Activated CD8-positive, alpha-beta memory T cell treated with anti-CD3 and anti-CD28 coated beads, Interleukin-2, amount 50 U/mL, for 24 hours (primary cell): ENCODE measurements around the gene GGA1.
"Not testable (repeated sequence)": the region's sequence is repeated elsewhere in the genome, so short reads cannot be mapped to it uniquely, and the experiment has no call there.

ENCODE experiments used
- DNase-seq: peaks from one replicate; pipeline ENCODE4 v3.0.0-alpha.2; 2020; ENCODE audit errors: extremely low read depth

The GGA1 gene

DNA sequence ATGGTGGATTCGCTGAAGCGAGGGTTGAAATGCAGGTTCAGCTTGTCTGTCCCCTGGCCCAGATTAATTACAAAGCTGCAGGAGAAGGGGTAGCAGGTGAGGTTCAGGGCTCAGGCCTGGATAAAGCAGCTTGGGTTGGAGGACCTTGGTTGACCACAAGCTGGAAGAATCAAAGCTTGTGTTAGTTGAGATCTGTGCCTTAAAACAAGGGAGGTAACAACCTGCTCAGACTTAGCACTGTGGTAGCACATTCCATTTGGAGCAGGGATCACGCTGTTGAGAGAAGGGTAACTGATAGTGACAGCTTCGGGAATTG, 38.0 kb upstream of the GGA1 start:
- DNase-seq = no peak

DNA sequence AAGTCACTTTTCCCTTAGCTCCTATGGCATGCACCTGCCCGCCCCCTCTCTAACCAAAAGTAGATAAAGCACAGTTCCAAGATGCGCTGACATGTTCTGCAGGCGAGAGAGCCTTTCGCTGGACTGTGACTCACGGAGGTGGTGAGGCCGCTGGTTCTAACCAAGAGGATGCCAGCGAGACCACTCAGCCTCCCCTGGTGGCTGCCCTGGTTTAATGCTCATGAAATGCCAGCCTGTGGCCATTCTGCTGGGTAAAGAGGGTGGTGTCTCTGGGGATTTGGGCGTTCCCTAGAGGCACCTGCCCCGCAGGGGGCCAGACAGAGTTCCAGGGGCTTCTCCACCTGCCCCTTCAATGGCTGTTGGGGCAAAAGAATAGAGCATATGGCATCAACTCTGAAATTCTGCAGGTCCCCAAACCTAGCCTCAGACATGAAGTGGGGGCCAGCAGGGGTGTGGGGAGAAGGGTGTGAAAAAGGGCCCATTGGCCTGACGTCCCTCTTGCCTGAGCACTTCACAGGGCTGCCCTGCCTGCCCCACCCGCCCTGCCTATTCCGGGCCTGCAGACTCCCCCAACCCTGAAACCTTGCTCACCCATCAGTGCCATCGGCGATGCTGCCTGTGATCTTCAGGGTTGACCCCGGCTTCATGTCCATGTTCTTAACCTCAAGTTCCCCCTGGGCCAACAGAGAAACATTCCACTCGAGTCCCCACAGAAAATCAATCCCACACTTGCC, 37.2 kb upstream of the GGA1 start:
- DNase-seq = no peak

DNA sequence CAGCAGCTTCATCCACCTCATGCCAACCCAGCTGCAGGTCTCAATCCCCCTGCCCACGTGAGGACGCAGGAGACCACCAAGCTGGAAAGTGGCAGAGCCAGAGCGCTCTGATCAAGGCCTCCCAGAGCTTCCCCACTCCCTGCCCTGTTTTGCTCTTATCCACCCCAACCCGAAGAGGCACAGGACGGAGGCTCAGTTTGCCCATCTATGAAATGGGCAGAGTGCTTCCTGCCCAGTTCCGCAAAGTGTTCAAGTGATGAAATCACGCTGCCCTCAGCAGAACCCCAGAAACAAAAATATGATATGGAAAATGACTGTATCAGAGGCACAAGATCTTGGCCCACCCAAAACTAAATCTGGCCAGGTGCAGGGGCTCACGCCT, 36.7 kb upstream of the GGA1 start:
- DNase-seq = no peak

DNA sequence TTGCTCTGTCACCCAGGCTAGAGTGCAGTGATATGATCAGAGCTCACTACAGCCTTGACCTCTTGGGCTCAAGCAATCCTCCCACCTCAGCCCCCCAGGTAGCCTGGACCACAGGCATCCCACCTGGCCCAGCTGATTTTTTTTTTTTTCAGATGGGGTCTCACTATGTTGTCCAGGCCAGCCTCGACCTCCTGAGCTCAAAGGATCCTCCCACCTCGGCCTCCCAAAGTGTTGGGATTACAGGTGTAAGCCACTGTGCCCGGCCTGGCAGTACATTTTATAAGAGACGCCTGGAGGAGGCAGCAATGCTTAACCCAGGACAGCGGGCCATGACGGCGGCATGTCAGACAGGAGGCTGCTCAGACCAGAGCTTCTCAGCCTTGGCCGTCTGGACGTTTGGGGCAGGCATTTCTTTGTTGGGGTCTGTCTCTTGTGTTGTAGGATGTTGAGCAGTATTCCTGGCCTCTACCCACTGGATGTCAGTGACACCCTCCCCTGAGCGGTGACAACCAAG, 33.1 kb upstream of the GGA1 start:
- DNase-seq = no peak

DNA sequence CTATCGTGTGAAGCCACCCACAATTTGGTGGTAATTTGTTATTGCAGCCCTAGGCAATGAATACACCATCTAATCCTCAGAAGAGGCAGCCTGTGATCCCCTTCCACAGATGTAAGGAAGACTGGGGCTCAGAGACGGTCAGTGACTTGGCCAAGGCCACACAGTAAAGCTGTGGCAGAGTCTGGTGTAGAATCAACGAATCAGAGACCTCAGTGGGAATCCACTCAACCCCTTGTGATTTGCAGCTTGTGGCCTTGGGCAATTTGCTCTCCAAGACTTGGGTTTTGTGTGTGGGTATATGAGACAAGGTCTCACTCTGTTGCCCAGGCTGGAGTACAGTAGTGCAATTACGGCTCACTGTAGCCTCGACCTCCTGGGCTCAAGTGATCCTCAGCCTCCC, 30.6 kb upstream of the GGA1 start:
- no peak for DNase-seq

DNA sequence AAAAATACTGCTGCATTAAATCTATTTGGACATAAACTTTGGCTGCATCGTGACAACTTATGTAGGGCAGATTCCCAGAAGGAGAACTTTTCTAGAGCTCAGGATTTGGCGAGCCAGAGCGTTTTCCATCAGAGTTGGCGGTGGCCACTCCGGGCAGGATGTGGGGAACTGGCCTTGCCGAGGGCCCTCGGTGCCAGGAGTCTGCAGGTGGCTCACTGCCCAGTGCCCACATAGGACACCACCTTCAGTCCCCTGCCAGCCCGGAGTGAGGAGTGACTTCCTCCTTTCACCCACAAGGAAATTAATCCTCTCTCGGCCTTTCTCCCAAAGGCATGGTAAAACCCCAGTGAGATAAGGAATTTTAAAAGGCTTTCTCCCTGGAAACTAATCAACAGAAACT, 27.1 kb upstream of the GGA1 start:
- no peak for DNase-seq

DNA sequence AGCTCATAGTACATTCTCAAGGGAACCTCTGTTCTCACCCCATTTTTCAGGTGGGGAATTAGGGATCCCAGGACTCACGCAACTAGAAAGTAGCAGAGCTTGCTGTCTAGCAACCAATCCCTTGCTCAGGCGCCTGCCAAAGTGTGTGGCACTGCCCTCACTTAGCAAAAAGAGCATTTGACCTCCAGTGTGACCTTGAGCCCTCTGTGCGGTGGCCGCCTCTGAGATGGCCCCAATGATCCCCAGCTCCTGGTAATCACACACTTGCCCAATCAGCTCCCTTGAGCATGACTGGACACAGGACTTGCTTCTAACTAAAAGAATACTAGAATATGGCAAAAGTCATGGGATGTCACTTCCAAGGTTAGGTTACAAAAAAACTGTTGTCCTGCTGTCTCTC, 26.1 kb upstream of the GGA1 start:
- no peak for DNase-seq

DNA sequence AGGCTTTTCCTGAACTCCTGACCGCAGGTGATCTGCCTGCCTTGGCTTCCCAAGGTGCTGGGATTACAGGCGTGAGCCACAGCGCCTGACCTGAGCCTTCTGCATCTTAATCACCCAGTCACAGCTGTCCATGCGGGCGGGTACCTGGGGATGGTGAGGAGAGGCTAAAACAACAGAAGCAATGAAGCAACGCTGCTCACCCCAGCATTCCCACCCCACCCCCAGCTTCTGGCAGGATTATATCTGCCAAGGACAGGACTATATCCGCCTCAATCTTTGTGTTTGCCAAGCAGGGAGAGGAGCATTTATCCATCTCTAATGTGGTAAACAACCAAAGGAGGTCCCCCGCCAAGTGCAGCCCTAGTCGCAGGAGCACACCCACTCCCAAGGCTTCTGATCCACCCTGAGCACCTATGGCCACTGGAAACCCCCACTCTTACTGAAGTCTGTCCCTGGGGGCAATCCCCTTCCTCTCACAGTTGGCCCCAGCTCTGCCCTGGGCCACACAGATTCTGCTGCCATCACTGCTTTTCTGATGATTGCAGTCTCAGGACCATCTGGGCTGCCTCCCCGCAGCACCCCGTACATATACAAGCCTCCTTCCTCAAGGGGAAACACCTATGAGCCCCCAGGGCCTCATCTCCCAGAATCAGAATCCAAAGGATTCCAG, 20.0 kb upstream of the GGA1 start:
- no peak for DNase-seq

DNA sequence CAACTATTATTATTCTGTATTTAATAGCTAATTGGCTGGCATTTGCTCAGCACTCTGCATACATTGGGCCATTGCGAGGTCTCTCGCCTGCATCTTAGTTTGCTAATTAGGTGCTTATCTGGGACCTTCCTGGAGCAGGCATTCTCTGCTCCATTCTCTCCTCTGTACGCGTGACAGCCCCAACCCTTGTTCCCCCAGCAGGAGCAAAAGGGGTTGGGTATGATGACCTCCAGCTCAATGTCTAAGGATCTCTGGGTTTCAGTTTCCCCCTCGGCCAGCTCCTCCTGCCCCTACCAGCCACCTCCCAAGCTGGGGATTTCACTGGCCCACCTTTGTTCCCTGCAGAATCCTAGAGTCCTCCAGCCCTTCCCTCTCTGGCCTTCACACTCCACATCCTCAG, 19.0 kb upstream of the GGA1 start:
- no peak for DNase-seq

DNA sequence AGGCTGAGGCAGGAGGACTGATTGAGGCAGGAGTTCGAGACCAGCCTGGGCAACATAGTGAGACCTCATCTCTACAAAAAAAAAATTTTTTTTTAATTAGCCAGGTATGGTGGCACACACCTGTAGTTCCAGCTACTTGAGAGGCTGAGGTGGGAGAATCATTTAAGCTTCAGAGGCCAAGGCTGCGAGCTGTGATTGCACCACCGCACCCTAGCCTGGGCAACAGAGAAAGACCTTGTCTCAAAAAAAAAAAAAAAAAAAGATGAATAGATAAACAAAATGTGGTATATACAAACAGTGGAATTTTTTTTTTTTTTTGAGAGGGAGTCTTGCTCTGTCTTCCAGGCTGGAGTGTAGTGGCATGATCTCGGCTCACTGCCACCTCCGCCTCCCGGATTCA, 17.6 kb upstream of the GGA1 start:
- not testable (repeated sequence) for DNase-seq

DNA sequence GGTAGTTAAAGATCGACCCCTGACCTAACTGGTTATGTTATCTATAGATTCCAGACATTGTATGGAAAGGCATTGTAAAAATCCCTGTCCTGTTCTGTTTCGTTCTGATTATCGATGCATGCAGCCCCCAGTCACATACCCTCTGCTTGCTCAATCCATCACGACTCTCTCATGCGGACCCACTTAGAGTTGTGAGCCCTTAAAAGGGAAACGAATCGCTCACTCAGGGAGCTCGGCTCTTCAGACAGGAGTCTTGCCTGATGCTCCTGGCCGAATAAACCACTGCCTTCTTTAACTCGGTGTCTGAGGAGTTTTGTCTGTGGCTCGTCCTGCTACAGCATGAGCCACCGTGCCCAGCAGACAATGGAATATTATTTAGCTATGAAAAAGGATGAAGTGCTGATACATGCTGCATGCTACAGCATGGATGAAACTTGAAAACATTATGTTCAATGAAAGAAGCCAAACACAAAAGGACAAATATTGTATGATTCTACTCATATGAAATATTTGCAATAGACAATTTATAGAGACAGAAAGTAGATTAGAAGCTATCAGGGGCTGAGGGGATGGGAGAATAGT, 16.7 kb upstream of the GGA1 start:
- DNase-seq = no peak

DNA sequence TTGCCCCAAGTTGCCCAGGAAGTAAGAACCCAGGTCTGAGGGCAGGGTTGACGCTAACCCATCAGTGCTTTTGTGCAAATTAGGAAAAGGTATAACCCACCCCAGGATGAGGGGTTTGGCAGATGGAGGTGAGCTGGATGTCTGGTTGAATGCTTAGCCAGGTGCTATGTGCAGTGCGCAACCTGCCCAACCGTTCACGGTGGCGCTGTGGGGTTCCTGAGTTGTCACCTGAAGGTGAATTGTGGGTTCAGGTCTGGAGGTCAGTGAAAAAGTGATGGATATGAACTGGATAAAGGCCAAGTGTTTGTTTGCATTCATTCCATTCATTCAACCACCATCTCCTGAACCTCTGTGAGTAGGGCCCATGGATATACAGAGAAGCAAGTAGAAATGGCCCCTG, 14.4 kb upstream of the GGA1 start:
- DNase-seq = no peak

DNA sequence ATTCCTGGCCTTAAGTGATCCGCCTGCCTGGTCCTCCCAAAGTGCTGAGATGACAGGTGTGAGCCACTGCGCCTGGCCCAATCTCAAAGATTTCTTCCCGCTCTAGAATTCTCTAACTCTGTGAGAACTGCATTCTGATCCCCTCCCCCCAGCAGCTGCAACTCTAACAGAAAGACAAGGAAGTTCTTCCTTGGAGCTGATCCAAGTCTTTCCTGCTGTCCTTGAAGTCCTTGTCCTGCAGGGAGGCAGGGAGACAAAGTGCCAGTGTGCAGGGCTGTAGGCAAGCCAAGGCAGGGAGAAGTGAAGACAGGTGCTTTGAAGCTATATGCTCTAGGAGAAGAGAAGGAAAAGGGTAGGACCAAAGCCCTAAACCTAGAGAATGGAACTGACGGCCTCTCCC, 9.5 kb upstream of the GGA1 start:
- DNase-seq = no peak

DNA sequence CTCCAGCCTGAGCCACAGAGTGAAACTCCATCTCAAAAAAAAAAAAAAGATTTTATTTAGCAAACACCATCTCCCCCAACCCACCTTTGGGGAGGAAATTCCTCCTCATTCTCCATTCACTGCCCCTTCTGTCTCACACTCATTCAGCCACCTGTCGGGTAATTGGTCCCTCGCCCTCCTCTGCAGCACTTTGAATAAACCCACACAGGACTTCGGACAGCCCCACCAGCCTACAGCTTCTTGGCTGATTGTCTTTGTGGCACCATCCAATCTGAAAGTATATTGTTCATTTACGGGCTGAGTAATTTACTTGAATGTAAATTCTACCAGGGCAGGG, 7.5 kb upstream of the GGA1 start:
- no peak for DNase-seq

DNA sequence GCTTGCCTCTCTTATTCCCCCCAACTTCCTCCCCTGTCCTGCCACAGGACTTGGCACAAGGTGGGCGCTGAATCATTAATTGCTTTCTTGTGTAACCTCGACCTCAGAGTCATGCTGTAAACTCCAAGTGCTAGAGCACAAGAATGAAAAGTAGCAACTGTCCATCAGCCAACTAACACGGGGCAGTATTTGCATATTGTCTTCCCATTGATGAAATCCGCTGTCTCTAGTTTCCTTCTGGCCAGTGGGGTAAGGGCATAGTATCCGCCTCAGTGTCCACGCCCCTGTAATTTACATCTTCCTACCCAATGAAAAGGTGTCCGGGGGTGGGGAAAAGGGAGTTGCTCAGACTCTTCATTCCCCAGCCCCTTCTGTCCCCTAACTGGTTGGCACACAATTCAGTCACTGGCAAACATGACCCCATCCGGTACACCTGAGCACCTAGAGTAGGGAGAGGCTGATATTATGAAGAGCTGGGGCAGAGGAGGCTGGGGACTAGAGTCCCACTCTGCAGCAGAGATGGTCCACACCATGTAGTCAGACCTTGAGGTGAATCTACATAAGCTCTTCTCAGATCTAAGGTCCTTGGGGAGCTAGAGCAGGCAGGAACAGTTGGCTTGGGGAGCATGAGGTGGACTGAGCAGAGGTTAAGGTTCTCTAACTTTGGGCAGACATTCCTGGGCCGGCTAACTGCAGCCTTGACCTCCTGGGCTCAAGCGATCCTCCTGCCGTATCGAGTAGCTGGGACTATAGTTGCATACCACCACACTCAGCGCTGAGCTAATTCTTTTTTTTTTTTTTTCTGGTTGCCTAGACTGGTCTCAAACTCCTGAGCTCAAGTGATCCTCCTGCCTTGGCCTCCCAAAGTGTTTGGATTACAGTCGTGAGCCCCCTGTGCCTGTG, 6.8 kb upstream of the GGA1 start:
- DNase-seq = no peak

DNA sequence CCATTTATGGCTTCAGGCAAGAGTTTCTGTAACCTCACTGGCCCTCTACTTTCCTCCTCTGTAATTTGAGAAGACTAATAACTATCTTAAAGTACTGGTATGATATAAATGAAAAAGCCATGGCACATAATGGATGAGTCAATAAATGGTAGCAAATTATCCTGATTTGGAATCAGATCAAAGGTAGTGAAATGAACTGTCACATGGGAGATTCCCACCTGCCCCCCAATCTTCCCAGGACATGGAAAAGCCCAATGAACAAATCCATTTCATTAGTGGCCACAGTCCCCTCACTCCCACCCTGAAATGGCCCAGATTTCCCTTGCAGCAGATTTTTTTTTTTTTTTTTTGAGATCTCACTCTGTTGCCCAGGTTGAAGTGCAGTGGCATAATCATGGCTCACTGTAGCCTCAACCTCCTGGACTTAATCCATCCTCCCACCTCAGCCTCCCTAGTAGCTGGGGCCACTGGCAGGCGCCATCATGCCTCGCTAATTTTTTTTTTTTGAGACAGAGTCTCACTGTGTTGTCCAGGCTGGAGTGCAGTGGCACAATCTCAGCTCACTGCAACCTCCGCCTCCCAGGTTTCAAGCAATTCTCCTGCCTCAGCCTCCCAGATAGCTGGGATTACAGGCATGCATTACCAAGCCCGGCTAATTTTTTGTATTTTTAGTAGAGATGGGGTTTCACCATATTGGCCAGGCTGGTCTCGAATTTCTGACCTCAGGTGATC, 5.9 kb upstream of the GGA1 start:
- not testable (repeated sequence) for DNase-seq

DNA sequence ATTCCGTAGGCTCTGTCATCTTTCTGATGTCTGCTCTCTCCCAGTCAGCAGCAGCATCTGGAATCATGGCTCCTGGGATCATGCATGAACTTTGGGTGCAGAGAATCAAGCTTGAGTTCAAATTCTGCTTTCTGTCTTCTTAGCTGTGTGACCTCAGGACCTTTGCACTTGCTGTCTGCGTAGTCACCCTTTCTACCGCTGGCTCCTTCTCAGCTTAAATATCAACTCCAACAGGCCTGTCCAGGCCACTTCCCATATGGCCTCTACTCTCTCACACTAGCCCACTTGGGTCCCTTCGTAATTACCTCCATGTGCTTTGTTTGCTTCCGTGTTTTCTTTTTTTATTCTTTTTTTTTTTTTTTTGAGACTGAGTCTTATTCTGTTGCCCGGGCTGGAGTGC, 4.6 kb upstream of the GGA1 start:
- DNase-seq = no peak

DNA sequence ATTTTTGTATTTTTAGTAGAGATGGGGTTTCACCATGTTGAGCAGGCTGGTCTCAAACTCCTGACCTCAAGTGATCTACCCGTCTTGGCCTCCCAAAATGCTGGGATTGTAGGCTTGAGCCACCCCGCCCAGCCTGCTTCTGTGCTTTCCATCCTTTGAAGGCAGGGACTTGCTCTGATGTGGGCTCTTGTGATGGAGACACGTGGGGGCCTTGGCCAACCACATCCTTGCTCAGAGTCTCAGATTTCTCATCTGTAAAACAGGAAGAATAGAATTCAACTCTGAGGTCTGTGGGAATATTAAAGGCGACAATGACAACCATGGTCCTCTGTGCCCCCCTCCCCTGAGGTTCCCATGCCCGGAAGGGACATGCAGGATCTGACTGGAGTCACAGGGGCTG, 3.8 kb upstream of the GGA1 start:
- no peak for DNase-seq

DNA sequence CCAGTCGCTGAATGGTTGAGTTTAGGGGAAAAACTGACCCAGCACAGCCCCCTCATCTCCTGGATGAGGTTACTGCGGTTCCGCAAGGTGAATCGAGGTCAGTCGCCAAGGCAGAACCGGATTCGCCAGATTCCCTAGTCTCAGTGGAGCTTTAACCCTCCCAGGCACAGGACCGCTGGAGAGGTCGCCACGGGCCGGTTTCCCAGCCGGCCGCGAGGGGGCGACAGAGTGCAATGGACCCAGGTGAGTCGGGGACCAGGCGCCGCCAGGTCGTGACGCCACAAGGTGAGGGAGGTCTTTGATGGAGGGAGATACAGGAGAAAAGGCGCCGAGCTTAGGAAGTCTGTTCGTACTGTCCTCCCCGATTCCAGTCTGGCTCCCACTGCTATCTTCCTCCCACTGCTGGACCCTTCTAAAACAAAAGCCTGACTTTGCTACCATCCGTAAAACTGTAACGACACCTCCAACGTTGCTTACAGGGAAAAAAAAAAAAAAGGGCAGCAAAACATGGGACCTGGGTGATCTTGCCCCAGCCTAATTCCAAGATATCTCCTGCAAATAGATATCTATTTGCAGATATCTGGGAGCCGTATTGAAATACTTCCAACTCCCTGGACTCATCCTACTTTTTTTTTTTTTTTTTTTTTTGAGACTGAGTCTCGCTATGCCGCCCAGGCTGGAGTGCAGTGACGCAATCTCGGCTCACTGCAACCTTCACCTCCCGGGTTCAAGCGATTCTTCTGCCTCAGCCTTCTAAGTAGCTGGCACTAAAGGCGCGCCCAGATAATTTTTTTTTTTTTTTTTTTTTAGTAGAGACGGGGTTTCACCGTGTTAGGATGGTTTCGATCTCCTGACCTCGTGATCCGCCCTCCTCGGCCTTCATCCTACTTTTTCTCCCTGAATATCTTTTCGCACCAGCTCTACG, 1.4 kb upstream of the GGA1 start:
- DNase-seq = peak; percentile 64

DNA sequence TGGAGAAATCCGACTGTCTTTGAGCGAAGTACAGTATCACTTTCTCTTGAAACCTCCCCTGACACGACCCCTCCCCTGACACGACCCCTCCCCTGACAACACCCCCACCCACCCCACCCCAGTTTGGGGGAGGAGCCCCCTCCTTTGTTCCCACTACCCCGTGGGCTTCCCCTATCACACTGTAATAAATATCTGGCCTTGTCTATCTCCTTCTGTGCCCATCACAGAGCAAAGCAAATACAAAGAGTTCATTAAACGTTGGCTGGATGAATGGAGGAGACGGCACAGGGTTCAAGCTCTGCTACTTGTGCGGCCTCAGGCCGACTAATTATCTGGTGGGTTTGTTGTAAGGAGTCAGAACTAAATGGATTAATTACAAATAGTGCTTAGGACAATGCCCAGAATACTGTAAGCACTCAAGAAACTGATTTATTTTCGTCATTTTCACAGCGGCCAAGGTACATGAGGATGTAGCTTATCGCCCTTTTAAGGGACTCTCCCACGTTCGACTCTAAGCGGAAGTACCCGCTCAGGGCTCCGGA, 628 bp upstream of the GGA1 start:
- no peak for DNase-seq
